Articular chondrocyte of knee joint (primary cell): ENCODE results near the gene FAM53B. TPM values are rescaled to one million over a fixed set of nuclear protein-coding genes. Genes with fewer than 3 reads are reported as not detected.

Experiments
- small RNA-seq: library from RNA; depleted of rRNA; stranded (forward); fragments of <200 nt; gene quantifications from one replicate; pipeline ENCODE3, GENCODE V24; 2012
- total RNA-seq: library from RNA; depleted of rRNA; stranded (reverse); fragments of >200 nt; gene quantifications from 2 replicates; pipeline ENCODE4 v1.2.3, GENCODE V29; 2012

FAM53B gene
- total RNA-seq: 12.4 and 14.1 TPM in 2 replicates

GRCh38 chr10:124744102-124745050 is at the start of gene FAM53B:
Gene FAM53B, minus strand, starts transcription at chr10:124744378. Its CDS starts 37,665 bp downstream, at chr10:124706713.

GRCh38 chr10:124791547-124792348 is 47.6 kb upstream of the FAM53B start, which contains the start of gene EEF1AKMT2:
Gene EEF1AKMT2, minus strand, starts transcription at chr10:124791887. Its CDS starts 54 bp downstream, at chr10:124791833.

Small RNA genes lying within 50 kb of the gene (small RNA-seq; reads per million reads assigned to genes)
- not detected for gene RF00019

Other genes starting within 250 kb of the FAM53B start
- gene EEF1AKMT2, start 47.5 kb upstream of the FAM53B start, total RNA-seq: 29.2 and 33.6 TPM in 2 replicates
- gene ABRAXAS2, start 57.4 kb upstream of the FAM53B start, total RNA-seq: 17.9 and 20.1 TPM in 2 replicates
- gene ZRANB1, start 197.7 kb upstream of the FAM53B start, total RNA-seq: 40.2 and 54.4 TPM in 2 replicates